NCI-H748 treated with DMSO at 0.1 percent for 48 hours (cell line): Measurements from ENCODE around the gene FUT9.
A peak's percentile ranks its signal among the peaks of the same experiment; 100 is the strongest.

Experiments used
- DNase-seq: peaks from one replicate; lab custom pipeline; 2025; lab: John Stamatoyannopoulos, UW

Gene FUT9

DNA sequence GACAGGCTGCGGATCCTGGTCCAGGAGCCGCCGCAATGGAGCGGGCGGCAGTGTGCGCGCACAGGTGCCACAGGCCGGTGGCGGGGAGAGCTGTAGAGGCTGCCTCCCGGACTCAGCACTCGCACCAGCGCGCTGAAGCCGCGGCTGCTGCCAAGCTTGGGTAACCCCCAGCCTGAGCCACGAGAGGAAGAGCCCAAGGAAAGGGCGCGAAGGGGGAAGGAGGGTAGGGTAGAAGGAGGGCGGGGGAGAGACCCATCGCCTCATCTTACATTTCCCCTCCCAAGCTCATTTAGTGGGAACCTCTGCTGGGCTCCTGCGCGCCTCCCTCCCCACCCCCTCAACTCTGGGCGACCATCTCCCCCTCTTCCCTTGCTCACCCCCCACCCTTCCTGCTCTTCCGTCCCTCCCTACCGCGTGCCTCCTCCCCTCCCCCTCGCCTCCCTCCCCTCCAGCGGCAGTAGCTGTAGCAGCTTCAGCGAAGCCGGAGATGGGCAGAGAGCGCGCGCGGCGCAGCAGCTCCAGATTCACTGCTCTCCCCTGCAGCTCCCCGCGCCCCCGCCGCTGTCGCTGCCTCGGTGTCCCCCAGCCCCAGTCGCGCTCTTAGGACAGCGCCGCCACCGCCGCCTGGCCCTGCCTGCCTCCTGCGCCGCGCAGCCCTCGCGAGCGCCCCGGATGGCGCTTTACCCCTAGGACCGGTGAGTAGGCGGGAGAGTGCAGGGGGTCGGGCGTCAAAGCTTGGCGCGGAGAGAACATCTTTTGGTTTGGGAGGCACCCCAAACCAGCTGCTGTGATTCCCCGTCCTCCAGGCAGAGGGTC, at the start of gene FUT9:
Gene FUT9, plus strand, starts transcription at position 457 of the 816 bp plus-strand sequence. CDS start 187,182 bp downstream, outside the sequence.
- DNase-seq = peak; percentile 89

DNA sequence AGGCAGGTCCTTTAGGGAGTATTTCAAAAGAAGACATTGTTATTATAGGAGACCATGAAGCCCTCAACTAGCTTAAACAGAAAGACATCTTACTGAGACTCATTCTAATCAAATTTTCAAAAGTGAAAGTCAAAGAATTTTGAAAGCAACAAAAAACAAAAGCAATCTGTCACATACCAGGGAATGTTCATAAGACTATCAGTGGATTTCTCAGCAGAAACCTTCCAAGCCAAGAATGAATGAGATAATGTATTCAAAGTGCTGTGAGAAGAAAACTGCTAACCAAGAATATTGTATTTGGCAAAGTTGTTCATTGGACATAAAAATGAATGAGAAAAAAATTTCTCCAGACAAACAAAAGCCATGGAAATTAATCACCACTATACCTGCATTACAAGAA, 48.2 kb upstream of the FUT9 start:
- no peak for DNase-seq

DNA sequence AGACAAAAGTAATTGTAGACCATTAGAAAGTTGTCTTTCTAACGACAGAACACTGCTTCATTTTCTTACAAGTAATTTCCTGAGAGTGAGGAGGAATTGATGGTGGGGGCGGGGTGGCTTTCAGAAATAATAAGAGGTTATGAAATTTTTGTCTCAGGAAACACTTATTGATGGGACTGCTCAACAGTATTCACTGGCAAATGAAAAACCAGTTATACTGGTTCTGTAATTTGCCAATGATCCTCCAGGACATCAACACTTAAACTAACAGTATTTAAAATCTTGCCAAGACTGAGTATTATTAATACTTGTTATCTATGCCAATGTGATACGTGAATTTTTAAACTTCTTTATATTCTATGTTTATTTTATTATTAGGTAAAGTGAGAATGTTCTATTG, 41.8 kb upstream of the FUT9 start:
- DNase-seq = peak; percentile 26

DNA sequence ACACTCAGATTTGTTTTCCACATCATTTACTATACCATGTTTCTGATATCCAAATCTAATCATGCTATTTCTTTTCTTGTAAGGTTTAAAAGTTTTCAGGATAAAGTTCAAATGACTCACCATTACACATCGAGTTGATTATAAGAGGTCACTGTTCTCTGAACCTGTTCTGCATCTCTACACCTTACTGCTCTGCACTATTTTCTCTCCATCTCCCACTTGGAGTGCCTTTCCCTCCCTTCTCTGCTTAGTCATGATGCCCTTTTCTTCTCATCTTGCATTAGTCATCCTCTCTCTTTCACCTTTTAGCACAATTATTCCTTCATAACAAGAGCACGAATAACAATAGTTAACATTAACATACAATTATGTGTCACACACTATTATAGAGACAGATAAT, 37.5 kb upstream of the FUT9 start:
- no peak for DNase-seq

DNA sequence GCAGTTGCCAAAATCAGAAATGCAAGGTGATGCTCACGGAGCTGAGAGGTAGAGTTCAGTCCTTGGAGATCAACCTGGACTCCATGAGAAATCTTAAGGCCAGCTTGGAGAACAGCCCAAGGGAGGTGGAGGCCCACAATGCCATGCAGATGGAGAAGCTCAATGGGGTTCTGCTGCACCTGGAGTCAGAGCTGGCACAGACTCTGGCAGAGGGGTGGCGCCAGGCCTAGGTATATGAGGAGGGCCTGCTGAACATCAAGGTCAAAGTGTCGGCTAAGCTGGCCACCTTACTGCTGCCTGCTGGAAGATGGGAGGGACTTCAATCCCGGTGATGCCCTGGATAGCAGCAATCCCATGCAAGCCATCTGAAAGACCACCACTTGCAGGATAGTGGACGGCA, 23.9 kb upstream of the FUT9 start:
- no peak for DNase-seq

DNA sequence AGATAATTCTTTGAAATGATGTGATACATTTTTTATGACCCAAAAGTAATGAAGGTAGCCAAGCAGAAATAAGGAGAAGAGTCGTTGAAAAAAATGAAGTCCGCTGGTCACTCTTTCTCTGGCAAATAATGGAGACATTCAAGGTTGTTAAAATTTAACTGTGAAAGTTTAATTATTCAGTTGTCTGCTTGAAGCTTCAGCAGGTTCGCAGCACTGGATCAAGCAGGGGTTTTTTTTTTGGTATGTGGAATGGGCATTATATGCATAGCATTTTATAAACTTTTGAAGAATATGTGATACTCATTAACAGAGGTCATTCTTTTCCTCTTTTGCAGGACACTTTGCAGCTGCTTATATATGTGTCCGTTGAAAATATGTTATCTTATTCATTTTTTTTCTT, 21.6 kb upstream of the FUT9 start:
- no peak for DNase-seq

DNA sequence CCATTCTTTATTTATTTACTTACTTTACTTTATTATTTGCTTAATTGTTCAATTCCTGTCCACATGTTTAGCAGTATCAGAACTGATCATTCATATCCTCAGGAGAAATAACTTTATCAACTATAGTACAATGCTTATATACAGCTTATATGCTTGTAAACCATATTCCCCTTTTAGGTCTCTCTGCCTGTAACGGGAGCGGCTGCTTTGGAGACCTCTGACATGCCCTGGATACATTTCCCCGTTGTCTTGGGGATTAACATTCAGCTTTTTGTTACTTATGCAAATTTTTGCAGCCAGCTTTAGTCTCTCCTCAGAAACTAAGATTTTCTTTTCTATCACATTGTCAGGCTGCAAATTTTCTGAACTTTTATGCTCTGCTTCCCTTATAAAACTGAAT, 17.6 kb upstream of the FUT9 start:
- no peak for DNase-seq

DNA sequence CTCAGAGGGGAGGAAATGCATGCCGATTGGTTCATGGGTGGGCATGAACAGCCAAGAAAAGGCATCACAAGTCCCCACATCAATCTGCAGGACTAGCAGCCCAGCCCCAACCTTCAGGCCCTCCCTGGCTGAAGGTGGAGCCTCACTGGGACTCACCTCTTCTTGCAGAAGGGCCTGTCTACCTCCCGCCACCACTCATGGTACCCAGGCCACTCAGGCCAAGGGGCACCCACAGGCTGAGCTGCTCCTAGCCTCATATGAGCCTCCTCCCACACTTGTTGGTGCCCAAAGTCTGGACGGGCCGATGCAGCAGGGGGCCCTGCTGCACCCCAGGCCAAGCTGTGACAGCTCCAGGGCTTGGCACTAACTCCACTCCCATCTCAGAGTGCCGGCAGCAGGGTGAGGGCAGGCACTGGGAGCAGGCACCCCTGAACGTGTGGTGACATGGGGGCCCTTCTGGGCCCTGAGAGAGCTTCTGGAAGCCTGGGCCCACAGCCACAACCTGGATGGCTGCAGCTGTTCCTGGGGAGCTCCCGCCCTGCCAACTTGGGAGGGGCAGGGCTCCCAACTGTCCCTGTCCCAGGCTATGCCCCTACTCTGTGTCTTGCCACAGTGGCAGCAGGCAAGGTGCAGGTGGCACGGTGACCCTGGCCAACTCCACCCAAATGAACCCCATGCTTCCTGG, 13.7 kb upstream of the FUT9 start:
- DNase-seq = no peak

DNA sequence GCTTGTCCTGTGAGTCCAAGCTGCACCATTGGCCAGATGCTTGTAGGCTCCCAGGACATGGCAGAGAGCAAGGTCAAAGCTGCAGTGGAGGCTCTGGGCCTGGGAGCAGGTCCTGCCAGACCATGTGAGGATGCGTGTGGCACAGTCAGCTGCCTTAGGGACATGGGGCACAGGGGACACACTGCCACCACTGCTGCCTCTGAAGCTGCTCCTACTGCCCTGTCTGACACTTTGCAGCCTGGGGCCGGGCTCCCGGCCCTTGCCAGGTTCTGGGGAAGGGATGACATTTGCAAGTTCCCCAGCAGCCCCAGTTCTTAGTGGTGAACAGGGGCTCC, 13.2 kb upstream of the FUT9 start:
- no peak for DNase-seq

DNA sequence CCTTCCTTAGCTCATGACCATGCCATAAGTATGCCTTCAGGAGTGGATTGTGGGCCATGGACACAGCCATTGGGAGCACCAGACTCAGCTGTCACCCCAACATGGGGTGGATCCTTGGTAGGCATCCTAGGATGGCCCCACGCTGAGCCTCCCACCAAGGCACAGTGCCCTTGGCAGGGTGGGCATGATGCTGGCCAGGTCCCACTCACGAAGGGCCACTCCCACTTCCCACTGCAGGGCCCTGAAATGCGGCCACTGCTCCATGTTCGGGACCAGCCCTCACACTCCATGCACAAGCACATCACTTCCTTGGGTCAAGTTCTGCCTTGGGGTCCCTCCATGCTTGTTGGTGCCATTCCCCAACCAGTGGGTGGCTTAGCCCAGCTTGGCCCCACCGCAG, 12.9 kb upstream of the FUT9 start:
- DNase-seq = no peak

DNA sequence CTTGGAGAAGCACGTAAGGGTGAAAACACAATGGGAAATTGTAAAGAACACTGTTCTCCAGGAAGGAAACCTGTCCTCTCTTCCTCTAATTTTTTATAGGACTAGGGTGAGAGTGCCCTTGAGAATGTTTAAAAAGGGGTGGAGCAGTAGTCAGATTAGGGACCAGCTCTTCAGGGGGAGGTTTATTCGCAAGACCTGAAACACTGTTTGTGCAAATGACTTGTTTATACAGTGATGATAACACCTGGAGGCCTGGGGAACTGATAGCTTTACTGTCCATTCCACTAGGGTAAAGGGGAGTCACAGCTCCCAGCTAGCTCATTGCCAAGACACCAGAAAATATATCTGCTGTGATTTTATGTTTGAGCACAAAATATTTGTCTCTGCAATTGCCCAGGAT, 8.1 kb upstream of the FUT9 start:
- DNase-seq = peak; percentile 82

DNA sequence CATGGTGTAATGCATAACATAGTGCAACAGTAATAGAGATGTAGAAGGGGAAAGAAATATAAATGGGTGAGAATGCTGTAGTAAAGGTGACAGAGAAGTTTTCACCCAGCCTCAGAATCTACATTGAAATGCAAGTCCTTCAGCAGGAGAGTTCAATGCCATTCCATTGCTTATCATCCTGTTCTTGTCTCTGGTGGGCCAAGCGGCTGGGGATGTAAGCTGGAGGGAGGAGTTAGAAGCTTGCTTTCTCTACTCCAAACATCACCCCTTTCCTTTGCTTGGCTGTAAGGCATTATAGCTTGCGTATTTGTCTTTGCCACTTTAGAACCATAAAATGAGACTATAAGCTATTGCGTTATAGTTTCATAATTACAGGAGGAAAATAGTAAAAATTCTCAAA, 2.2 kb upstream of the FUT9 start:
- no peak for DNase-seq

DNA sequence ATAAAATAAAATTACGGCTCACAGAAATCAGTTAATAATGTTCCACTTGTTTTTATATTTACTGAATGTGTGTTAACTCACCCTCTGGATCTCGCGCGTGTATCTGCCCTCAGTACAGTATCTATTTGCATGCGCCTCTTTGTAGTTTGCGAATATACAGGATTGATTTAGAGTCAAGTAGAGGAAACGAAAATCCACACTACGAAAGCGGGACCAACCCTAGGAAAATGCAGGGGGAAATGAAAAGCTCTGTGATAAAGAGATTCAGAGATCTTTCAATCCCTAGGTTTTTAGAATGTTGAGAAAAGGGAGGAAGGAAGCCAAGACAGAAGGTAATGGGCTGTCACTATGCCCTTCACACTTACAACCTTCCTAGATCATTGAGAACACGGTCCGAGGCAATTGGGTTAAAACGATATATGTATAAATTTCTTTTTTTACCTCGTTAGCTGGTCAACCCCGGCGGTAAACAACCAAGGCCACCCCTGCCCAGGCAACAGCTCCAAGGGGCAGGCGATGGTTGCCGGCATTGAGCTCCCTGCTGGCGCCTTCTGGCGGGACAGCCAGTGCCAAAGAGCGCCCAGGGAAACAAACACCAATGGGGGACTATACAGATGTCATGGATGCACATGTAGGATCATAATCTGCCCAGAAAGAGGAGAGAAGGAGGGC, 792 bp upstream of the FUT9 start:
- peak; percentile 43 for DNase-seq

DNA sequence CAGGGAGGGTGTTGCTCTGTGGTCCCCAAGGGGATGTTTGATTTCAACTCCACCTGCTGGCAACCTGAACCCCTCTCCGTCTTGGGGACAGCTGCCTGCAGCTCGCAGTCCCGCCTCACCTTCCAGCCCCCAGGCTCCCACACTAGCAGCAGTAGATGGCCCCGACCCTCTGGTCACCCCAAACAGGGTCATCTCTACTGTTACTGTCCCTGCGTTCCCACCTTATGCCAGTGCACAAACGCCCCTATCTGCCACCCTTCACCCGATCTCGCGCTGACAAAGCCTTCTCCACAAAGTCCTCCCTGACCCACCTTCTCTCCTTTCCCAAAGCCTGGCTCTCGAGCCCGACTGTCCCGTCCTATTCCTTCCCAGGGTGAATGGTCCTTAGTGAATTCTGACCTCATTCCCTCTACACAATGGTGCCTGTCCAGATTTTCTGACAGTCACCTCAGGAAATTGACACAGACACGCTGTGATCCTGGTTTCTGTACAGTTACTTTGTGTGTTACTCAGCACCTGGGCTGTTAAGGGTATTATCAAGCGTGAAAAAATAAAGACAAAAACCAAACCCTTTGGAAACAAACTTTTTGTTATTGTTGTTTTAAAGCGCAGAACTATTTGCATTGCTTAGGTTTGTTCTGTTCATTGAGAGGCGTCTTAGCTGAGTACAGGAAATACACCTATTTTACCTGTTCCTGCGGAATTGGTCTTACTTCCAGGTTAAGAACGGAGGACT, 728 bp downstream of the FUT9 start:
- DNase-seq = peak; percentile 23

DNA sequence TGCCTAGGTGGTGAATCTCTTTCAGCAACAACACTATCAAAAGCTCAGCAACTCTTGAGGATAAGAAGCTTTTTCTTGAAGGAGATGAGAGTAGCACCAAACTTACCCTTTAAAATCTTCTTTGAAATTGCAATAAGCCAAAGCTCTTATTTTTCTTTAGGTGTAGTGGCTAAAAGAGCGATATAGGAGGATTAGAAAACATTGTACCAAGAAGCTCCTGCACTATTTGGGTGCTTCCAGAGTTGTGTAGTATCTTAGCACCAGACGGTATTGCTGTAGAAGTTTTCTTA, 1.2 kb downstream of the FUT9 start:
- peak; percentile 56 for DNase-seq

DNA sequence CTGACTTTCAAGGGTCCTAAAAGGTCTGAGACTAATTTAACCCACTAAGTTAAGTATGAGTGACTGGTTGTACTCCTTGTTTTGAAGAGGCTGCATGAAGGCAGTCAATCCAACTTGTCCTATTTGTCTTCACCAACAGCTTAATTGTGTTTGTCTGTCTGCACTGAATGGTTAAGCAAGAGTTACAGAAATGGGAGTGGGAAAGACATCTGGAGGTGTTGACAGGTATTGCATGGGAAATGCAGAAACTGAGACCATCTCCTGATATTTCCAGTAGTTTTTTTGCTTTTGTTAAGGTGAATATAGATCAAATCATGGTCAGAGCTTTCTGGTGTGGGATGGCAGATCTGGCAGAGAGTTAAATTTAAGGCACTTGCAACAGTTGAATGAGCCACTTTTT, 6.5 kb downstream of the FUT9 start:
- DNase-seq = no peak

DNA sequence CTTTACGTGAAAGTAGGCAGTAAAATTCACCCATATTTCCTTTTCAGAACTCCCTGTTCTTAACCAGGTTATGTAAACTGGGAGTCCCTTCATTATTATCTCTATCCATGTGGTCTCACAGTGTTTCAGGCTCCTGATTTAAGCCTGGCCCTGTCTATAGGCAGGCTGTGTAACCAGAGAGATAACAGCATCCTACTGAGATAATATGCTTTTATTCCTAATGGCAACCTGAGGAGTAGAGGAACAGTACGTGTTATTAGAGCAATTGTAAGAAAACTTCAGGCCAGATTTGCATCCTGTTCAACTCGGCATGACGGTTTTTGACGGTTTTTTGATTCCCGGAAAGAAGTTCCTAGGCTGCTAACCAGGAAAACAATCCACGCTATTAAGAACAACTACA, 16.9 kb downstream of the FUT9 start:
- DNase-seq = peak; percentile 26

DNA sequence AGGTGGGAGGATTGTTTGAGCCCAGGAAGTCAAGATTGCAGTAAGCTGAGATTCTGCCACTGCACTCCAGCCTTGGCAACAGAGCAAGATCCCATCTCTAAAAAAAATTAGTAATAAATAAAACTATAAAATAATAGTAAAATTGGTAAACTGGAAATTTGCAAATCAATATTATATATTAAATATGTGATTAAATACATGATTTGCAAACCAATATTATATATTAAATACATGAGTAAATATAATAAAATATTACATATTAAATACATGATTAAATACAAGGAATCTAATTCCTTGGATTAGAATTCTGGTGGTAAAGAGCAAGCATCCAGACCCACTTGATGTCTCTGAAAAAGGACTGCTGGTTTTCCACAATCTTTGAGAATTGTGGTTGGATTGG, 35.8 kb downstream of the FUT9 start:
- no peak for DNase-seq

DNA sequence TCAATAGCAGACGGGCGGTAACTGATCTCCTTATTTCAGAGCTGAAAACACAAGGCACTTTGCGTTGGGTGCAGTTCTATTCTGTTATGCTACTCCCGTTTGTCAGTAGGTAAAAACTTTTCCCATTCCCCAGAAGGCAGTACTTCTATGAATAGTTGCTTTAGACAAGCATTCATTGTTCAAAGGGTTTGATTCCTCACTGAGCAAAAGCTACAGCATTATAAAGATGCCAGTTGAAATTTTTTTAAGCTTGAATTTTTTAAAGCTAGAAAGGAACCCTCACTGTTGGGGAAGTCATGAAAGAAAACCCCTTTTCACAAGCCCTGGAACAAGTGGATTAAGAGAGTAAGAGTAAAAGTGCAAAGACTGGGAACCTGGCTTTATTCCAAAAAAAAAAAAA, 42.3 kb downstream of the FUT9 start:
- no peak for DNase-seq

DNA sequence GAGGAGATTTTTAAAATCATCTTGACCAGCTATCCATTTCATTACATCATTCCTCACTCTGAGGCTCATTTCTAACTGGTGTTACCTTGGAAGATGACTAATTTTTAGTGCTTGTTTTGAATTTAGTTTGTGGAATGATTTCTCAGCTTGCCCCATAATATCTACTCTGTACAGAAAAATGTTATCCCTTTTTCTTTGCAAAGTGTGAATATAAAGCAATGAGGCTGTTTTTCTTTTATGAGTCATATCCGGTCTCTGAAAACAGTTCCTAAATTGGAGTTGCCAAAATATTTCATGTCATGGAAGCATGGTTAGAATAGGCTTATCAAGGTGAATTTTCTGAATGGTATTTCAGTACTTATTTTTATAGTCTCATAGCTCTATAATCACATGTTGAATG, 43.8 kb downstream of the FUT9 start:
- no peak for DNase-seq

DNA sequence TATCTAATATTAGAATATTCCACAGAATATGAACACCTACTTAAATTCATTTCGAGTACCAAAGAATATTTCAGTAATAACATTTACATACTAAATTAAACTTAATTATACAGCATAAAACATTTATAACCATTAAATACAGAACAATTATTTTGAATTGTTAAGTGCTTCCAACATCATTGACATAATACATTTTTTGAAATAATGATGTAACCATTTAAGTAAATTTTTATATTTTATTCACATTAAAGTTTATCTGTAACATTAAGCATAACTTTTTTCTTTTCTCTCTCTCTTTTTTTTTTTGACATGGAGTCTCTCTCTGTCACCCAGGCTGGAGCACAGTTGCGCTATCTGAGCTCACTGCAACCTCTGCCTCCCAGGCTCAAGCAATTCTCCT, 44.5 kb downstream of the FUT9 start:
- no peak for DNase-seq

DNA sequence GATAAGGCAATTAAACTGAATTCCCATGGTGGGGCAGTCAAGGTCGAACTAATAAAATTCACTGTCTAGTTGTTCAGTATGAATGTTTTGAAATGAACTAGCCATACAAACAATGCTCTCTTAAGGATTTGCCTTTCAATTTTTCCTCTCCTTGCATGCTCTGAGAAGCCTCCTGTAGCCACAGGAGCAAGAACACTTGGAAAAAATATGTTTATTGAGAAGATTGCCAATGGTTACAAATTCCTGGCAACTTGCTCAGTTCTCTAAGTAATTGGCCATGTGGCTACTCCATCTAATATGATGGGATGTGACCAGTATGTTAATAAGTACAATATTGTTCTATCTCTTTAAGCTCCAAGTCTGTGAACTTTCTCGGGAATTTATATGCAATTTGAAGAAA, 49.4 kb downstream of the FUT9 start:
- no peak for DNase-seq

DNA sequence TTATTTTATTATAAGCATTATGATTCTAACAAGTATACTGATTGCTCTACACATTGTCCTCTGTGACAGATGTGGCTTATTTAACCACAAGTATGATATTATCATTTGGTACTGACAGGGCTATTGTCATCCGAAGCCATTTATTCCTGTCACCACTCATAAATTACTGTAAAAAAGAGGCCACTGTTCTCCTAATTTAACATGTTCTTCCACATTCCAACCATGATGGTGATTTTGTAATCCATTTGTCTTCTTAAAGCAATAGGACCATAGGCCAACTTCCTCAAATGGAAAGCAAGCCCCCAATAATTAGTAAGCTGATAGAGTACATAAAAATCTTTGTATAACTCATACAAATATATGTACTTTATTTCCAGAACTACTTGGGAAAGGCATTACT, 50.6 kb downstream of the FUT9 start:
- DNase-seq = no peak
